ENCODE results near the gene LMBR1. TPM values are rescaled to one million over a fixed set of nuclear protein-coding genes. Genes with fewer than 3 reads are reported as not detected.

The LMBR1 gene
- total RNA-seq, 1 experiment from 2014 or later = 23.8 TPM

DNA sequence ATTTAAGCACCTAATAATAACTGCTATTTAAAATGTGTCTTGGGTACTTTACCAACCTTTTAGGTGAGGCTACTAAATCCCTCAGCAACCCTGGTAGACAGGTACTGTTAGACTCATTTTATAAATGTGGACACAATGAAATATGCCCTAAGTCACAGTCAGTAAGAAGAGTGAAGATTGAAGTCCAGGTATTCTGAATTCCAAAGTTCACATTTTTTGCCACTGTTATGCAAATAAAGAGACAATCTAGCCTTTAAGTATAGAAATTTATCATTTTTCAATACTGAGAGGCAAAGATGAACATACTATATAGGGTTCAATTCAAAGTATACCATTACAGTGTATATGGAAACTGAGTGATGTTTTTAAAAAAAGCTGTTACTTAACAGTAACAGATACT lies 102.7 kb downstream of the LMBR1 start:
- Histone ChIP-seq H3K36me3 (no peaks in the 10 kb centered on the region), H3K9me3 (no peaks in the 10 kb centered on the region), H3K27me3 (no peaks in the 10 kb centered on the region), H3K4me3 (no peak overlapping the region)
- no peak for DNase-seq

DNA sequence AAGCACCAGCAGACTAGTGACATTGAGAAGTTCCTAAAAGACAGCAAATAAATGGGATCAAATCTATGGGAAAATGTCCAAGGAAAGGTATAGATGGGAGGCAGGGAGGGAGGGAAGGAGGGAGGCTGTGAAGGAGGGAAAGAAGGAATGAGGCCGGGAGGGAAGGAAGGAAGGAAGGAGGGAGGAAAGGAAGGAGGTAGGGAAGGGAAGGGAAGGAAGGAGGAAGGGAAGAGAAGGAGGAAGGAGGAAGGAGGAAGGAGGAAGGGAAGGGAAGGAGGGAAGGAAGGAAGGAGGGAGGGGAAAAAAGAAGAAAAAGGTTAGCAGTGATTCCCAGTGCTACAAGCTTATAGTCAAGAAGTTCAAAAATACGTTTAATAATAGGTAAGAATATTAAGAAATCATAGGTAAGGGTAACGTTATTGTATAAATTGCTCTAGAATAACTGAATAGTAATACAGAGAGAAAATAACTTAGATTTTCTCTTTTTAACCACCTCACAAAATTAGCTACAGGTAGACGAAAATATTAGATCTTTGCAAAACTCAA lies 106.9 kb downstream of the LMBR1 start:
- Histone ChIP-seq H3K27me3 (no peaks in the 10 kb centered on the region), H3K4me3 (no peak overlapping the region), H3K36me3 (no peaks in the 10 kb centered on the region), H3K9me3 (no peaks in the 10 kb centered on the region)
- DNase-seq = no peak

DNA sequence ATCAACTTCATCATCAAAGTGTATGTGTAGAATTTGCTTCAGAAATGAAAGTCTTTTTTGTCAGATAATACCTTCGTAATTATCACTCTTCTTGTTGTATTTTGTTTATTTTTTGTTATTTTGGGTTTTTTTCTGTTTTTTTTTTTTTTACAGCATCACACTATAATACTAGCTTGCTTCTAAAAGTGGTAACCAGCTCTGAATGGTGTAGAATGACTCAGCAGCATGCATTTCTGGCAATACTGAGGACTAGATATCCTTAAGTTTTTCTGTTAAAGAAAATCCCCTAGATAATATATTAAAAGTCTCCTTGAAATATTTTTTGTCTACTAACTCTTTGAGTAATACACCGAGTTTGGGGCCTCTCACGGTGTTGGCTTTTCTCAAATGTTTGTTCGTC lies 109.1 kb downstream of the LMBR1 start:
- no peaks in the 10 kb centered on the region for H3K36me3 ChIP-seq
- H3K9me3 ChIP-seq = no peaks in the 10 kb centered on the region
- H3K4me3 ChIP-seq = no peak overlapping the region
- no peaks in the 10 kb centered on the region for H3K27me3 ChIP-seq
- no peak for DNase-seq

DNA sequence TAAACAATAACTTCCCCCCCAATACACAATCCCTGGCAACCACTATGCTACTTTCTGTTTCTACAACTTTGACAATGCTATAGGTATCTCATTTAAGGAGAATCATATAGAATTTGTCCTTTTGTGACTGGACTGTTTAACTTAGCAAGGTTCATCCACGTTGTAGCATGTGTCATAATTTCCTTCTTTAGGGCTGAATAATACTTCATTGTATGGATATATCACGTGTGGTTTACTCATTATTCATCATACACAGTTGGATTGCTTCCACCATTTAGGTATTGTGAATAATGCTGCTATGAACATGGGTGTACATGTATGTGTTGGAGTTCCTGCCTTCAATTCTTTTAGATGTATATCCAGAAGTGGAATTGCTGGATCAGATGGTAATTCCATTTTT lies 111.0 kb downstream of the LMBR1 start:
- Histone ChIP-seq H3K9me3 (no peaks in the 10 kb centered on the region), H3K27me3 (no peaks in the 10 kb centered on the region), H3K4me3 (no peak overlapping the region), H3K36me3 (no peaks in the 10 kb centered on the region)
- DNase-seq = no peak

DNA sequence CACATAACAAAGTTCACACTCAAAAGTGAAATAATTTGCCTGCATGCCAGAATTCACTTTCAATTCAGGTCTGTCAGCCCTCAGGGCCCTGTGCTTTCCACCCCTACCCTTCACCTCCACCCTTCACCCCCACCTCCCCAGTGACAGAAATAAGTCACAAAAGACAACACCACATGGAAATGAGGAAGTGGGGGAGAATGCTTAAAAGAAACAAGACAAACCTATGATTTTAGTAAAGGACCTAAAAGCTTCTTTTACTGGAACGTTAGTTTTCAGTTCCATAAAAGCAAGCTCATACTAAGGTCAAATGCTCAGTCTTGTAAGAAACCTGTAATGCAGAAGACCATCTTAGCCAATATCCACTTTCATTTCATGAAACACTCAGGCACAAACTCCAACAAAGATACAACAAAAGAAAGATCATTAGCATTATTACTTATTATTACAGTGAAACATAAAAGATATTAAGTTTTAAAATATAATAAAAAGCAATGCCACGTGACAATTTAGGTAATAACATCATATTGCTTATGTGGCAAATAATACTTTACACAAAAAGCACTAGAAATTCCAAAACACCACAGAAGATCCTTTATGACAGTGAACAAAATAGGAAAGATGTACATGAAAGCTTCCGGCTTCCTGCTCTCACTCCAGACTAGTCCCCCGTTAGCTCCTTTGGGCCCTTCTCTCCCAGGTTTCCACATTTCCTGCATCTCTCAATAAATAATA lies 112.1 kb downstream of the LMBR1 start:
- no peaks in the 10 kb centered on the region for H3K9me3 ChIP-seq
- H3K36me3 ChIP-seq = no peaks in the 10 kb centered on the region
- no peaks in the 10 kb centered on the region for H3K27me3 ChIP-seq
- no peak overlapping the region for H3K4me3 ChIP-seq
- DNase-seq = no peak

DNA sequence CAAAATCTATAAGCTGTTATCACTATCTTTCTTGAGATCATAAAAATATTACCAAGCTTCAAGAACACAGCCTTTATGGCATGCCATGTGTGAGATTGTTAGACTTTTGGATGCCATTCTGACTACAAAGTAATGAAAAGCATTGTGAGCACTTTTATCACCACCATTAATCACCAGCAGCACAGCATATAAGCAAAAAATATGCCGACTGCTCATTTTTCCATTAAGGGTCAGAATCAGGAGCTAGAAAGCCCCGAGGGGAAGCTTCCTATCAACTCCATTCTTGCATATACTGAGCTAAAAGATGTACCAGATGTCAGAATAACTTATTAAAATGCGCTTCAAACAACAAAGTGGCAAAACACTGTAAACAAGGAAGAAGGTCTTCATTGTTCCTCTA lies 114.3 kb downstream of the LMBR1 start:
- Histone ChIP-seq H3K9me3 (no peaks in the 10 kb centered on the region), H3K36me3 (no peaks in the 10 kb centered on the region), H3K4me3 (no peak overlapping the region), H3K27me3 (no peaks in the 10 kb centered on the region)
- no peak for DNase-seq

- no peaks in the 10 kb centered on the region for H3K9me3 ChIP-seq
- H3K36me3 ChIP-seq = no peaks in the 10 kb centered on the region
- no peak for DNase-seq
- H3K27me3 ChIP-seq = no peaks in the 10 kb centered on the region
- no peak overlapping the region for H3K4me3 ChIP-seq
Observed at GRCh38 chr7:156778201-156778600, 114.8 kb downstream of the LMBR1 start.

- Histone ChIP-seq H3K9me3 (no peaks in the 10 kb centered on the region), H3K4me3 (no peak overlapping the region), H3K27me3 (no peaks in the 10 kb centered on the region), H3K36me3 (no peaks in the 10 kb centered on the region)
- no peak for DNase-seq
Observed at GRCh38 chr7:156777364-156778069, 115.5 kb downstream of the LMBR1 start.

GRCh38 chr7:156776527-156776926 lies 116.5 kb downstream of the LMBR1 start:
- Histone ChIP-seq H3K9me3 (no peaks in the 10 kb centered on the region), H3K4me3 (no peak overlapping the region), H3K36me3 (no peaks in the 10 kb centered on the region), H3K27me3 (no peaks in the 10 kb centered on the region)
- peak; percentile 21 for DNase-seq

DNA sequence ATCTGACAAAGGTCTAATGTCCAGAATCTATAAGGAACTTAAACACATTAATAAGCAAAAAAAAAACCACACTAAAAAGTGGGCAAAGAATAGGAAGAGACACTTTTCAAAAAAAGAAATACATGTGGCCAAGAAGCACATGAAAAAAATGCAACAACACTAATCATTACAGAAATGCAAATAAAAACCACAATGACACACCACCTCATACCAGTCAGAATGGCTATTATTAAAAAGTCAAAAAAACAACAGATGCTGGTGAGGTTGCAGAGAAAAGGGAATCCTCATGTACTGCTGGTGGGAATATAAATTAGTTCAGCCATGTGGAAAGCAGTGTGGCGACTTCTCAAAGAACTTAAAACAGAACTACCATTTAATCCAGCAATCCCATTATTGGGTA lies 119.0 kb downstream of the LMBR1 start:
- Histone ChIP-seq H3K9me3 (no peaks in the 10 kb centered on the region), H3K27me3 (no peaks in the 10 kb centered on the region), H3K4me3 (no peak overlapping the region), H3K36me3 (no peaks in the 10 kb centered on the region)
- no peak for DNase-seq

- H3K27me3 ChIP-seq = no peaks in the 10 kb centered on the region
- no peak overlapping the region for H3K4me3 ChIP-seq
- no peaks in the 10 kb centered on the region for H3K9me3 ChIP-seq
- no peak for DNase-seq
- H3K36me3 ChIP-seq = no peaks in the 10 kb centered on the region
Observed at GRCh38 chr7:156772725-156773124, 120.3 kb downstream of the LMBR1 start.

DNA sequence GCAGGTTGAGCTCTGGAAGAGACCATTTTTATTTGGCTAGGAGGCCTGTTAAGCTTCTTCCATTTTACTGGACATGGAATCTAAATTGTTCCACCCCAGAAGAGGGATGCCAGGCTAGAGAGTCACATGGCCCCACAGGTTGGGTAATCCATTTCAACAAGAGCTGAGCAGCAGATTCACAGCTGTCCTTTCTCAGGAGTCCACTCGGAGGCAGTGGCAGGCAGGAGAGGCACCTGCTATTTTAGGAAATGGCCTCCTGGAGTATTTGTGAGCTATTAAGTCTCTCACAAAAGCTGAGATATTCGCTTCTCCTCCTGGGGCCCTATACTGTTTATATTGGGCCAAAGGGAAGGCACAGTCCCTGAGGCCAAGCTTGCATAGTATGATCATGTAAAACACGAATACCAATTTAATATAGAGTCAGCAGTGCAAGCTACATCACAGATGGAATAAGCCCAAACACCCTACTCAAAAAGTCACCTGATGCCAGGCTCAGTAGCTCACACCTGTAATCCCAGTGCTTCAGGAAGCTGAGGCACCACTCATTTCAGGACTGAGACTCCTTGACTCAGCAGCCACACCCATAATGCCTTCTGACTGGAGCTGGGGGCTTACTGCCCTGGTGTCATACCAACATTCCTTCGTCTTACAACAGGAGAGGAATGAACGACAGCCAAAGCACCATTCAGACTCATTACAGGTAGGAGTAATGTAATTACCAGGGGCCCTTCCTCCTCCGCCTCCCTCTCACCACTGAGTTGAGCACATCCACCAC lies 124.1 kb downstream of the LMBR1 start:
- Histone ChIP-seq H3K9me3 (no peaks in the 10 kb centered on the region), H3K27me3 (no peaks in the 10 kb centered on the region), H3K36me3 (no peaks in the 10 kb centered on the region), H3K4me3 (no peak overlapping the region)
- DNase-seq = no peak

- no peaks in the 10 kb centered on the region for H3K9me3 ChIP-seq
- no peak for DNase-seq
- no peaks in the 10 kb centered on the region for H3K27me3 ChIP-seq
- no peak overlapping the region for H3K4me3 ChIP-seq
- H3K36me3 ChIP-seq = no peaks in the 10 kb centered on the region
Observed at GRCh38 chr7:156766666-156767065, 126.3 kb downstream of the LMBR1 start.

- Histone ChIP-seq H3K36me3 (no peaks in the 10 kb centered on the region), H3K4me3 (no peak overlapping the region), H3K9me3 (no peaks in the 10 kb centered on the region), H3K27me3 (no peaks in the 10 kb centered on the region)
- no peak for DNase-seq
Observed at GRCh38 chr7:156765901-156766656, 126.9 kb downstream of the LMBR1 start.

- Histone ChIP-seq H3K9me3 (no peaks in the 10 kb centered on the region), H3K36me3 (no peaks in the 10 kb centered on the region; the same call in 1 of the 2 replicates), H3K27me3 (no peaks in the 10 kb centered on the region), H3K4me3 (no peak overlapping the region)
- no peak for DNase-seq
Observed at GRCh38 chr7:156764766-156765165, 128.2 kb downstream of the LMBR1 start.

GRCh38 chr7:156764016-156764669 lies 128.8 kb downstream of the LMBR1 start:
- peak; percentile 33 for DNase-seq
- Histone ChIP-seq H3K36me3 (no peaks in the 10 kb centered on the region; the same call in 1 of the 2 replicates), H3K4me3 (no peak overlapping the region), H3K9me3 (no peaks in the 10 kb centered on the region), H3K27me3 (no peaks in the 10 kb centered on the region)
